CD4-positive, CD25-positive, alpha-beta regulatory T cell (primary cell): ENCODE results near the gene PKD1. TPM values are rescaled to one million over a fixed set of nuclear protein-coding genes. Genes with fewer than 3 reads are reported as not detected.

ENCODE experiments used
- ATAC-seq, 2 donors: fragments of 150-1000 bp; cut with Tn5 transposase; one replicate each; pipeline ENCODE4 v1.10.0; 2021; ENCODE audit warnings: low read depth in 2 of 2, moderate number of reproducible peaks in 2 of 2, moderate library complexity in 1 of 2
- DNase-seq, 3 donors: peaks; one replicate each; pipeline versions ENCODE4 v3.0.0 to v3.0.0-alpha.2; 2012 to 2022; ENCODE audit warnings: mixed read lengths in 1 of 3
- H3K27ac ChIP-seq: one replicate; pipeline ENCODE4 v1.7.0; 2013; ENCODE audit warnings: mild to moderate bottlenecking, low read length; ENCODE audit not compliant: insufficient read depth, poor library complexity, severe bottlenecking
- H3K27me3 ChIP-seq: one replicate; pipeline ENCODE4 v1.7.0; 2013; ENCODE audit warnings: low read length; ENCODE audit not compliant: control insufficient read depth, insufficient read depth
- H3K36me3 ChIP-seq: one replicate; pipeline ENCODE4 v1.7.0; 2013; ENCODE audit warnings: mild to moderate bottlenecking, low read length, moderate library complexity; ENCODE audit not compliant: control insufficient read depth, insufficient read depth
- H3K4me1 ChIP-seq: 2 replicates; pipeline ENCODE4 v1.7.0; 2013; ENCODE audit warnings: mild to moderate bottlenecking, low read length; ENCODE audit not compliant: insufficient read depth, control insufficient read depth, poor library complexity, severe bottlenecking
- H3K4me3 ChIP-seq: one replicate; pipeline ENCODE4 v1.7.0; 2013; ENCODE audit warnings: low read depth, mild to moderate bottlenecking, low read length, moderate library complexity
- H3K9me3 ChIP-seq, 2 experiments: 1 replicate in 1 of 2; 2 replicates in 1 of 2; pipeline ENCODE4 v1.7.0; 2013; ENCODE audit warnings: low read length in 2 of 2, mild to moderate bottlenecking in 1 of 2, moderate library complexity in 1 of 2; ENCODE audit not compliant: control insufficient read depth in 2 of 2
- H3K27ac Mint-ChIP-seq, 3 donors: one replicate each; pipeline ENCODE4 v1.8.0; 2020 to 2022; ENCODE audit warnings: mild to moderate bottlenecking in 3 of 3, mixed read lengths in 3 of 3, moderate library complexity in 2 of 3
- H3K27me3 Mint-ChIP-seq: one replicate; pipeline ENCODE4 v1.8.0; 2022; ENCODE audit warnings: mild to moderate bottlenecking, mixed read lengths
- H3K36me3 Mint-ChIP-seq: one replicate; pipeline ENCODE4 v1.8.0; 2020; ENCODE audit warnings: mixed read lengths
- H3K4me1 Mint-ChIP-seq, 4 donors: one replicate each; pipeline ENCODE4 v1.8.0; 2020 to 2022; ENCODE audit warnings: mixed read lengths in 4 of 4, mild to moderate bottlenecking in 1 of 4
- H3K4me3 Mint-ChIP-seq, 4 donors: one replicate each; pipeline ENCODE4 v1.8.0; 2020 to 2022; ENCODE audit warnings: mild to moderate bottlenecking in 4 of 4, mixed read lengths in 4 of 4, moderate library complexity in 3 of 4
- H3K9me3 Mint-ChIP-seq, 7 donors: one replicate each; pipeline ENCODE4 v1.8.0; 2020 to 2022; ENCODE audit warnings: mixed read lengths in 7 of 7, mild to moderate bottlenecking in 3 of 7, moderate library complexity in 2 of 7
- polyA plus RNA-seq, 4 donors: library from polyadenylated mRNA; unstranded; fragments of 300-500 nt; fragmentation: Illumina TruSeq; gene quantifications; one replicate each; pipeline ENCODE4 v1.2.3, GENCODE V29; 2021
- total RNA-seq: library from RNA; stranded (reverse); gene quantifications from one replicate; pipeline ENCODE4 v1.2.3, GENCODE V29; 2022

Gene PKD1
- total and polyA plus RNA-seq, 5 donors from 2014 or later, result 1.4 to 86.1 (median 2.8) TPM

GRCh38 chr16:2078691-2079090 is 57.0 kb downstream of the PKD1 start:
- Histone ChIP-seq H3K4me1 (no peaks in the 10 kb centered on the region), H3K36me3 (peaks cover 19% of the 10 kb centered on the region), H3K27me3 (no peaks in the 10 kb centered on the region), H3K9me3 (no peaks in the 10 kb centered on the region), H3K27ac (no peak overlapping the region), H3K4me3 (no peak overlapping the region)
- no peak for DNase-seq
- Mint-ChIP-seq H3K4me3 (no peak overlapping the region), H3K27ac (no peak overlapping the region), H3K27me3 (no peaks in the 10 kb centered on the region), H3K9me3 (peaks cover 0 to 2% (median 0%) of the 10 kb centered on the region in 7 donors), H3K36me3 (peaks cover 4% of the 10 kb centered on the region), H3K4me1 (no peaks in the 10 kb centered on the region)
- no peak for ATAC-seq

DNA sequence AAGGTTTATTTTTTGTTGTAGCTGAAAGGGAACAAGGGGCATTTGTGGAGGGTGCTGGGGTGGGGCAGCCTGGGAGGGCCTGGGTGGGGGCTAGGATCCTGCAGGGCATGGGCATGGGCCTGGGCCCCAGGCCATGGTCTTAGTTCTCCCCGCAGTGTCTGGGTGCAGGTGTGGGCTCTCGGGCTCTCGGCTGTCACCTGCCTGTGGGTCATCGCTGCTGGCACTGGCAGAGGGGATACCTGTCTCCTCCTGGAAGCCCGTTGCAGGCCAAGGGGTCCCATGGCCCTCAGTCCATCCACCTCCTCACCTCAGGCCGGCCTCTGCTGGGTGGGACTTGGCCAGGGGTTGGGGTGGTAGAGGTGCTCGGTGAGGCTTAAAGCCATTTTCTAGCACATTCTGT is 57.6 kb downstream of the PKD1 start:
- H3K27ac ChIP-seq, result no peak overlapping the region
- DNase-seq (no peak), ATAC-seq (no peak)
- Mint-ChIP-seq H3K36me3 (peaks cover 4% of the 10 kb centered on the region), H3K9me3 (peaks cover 0 to 2% (median 0%) of the 10 kb centered on the region in 7 donors), H3K4me3 (no peak overlapping the region), H3K27me3 (no peaks in the 10 kb centered on the region), H3K4me1 (no peaks in the 10 kb centered on the region), H3K27ac (no peak overlapping the region)
- H3K36me3 ChIP-seq, result peaks cover 24% of the 10 kb centered on the region
- H3K9me3 ChIP-seq, result no peaks in the 10 kb centered on the region
- H3K4me3 ChIP-seq, result no peak overlapping the region
- no peaks in the 10 kb centered on the region for H3K27me3 ChIP-seq
- H3K4me1 ChIP-seq, result no peaks in the 10 kb centered on the region

GRCh38 chr16:2077696-2078095 is 58.0 kb downstream of the PKD1 start:
- Mint-ChIP-seq H3K36me3 (peaks cover 4% of the 10 kb centered on the region), H3K4me3 (no peak overlapping the region), H3K27ac (no peak overlapping the region)

GRCh38 chr16:2077016-2077415 is 58.7 kb downstream of the PKD1 start:
- Histone ChIP-seq H3K36me3 (peaks cover 32% of the 10 kb centered on the region), H3K4me1 (no peaks in the 10 kb centered on the region), H3K27ac (no peak overlapping the region), H3K9me3 (no peaks in the 10 kb centered on the region), H3K27me3 (no peaks in the 10 kb centered on the region), H3K4me3 (no peak overlapping the region)
- no peak for ATAC-seq
- no peak for DNase-seq
- H3K36me3 Mint-ChIP-seq, result no peaks in the 10 kb centered on the region
- no peaks in the 10 kb centered on the region for H3K4me1 Mint-ChIP-seq
- no peak overlapping the region for H3K27ac Mint-ChIP-seq
- H3K9me3 Mint-ChIP-seq, result peaks cover 0 to 2% (median 0%) of the 10 kb centered on the region in 7 donors
- H3K4me3 Mint-ChIP-seq, result no peak overlapping the region
- H3K27me3 Mint-ChIP-seq, result no peaks in the 10 kb centered on the region

More at GRCh38 chr16:2077696-2078095, 58.0 kb downstream of the PKD1 start:
- DNase-seq, result no peak
- no peaks in the 10 kb centered on the region for H3K4me1 Mint-ChIP-seq
- no peaks in the 10 kb centered on the region for H3K4me1 ChIP-seq
- H3K27ac ChIP-seq, result no peak overlapping the region
- no peak overlapping the region for H3K4me3 ChIP-seq
- H3K27me3 Mint-ChIP-seq, result no peaks in the 10 kb centered on the region
- H3K27me3 ChIP-seq, result no peaks in the 10 kb centered on the region
- ATAC-seq, result no peak
- H3K9me3 ChIP-seq, result no peaks in the 10 kb centered on the region
- H3K36me3 ChIP-seq, result peaks cover 28% of the 10 kb centered on the region
- H3K9me3 Mint-ChIP-seq, result peaks cover 0 to 2% (median 0%) of the 10 kb centered on the region in 7 donors

DNA sequence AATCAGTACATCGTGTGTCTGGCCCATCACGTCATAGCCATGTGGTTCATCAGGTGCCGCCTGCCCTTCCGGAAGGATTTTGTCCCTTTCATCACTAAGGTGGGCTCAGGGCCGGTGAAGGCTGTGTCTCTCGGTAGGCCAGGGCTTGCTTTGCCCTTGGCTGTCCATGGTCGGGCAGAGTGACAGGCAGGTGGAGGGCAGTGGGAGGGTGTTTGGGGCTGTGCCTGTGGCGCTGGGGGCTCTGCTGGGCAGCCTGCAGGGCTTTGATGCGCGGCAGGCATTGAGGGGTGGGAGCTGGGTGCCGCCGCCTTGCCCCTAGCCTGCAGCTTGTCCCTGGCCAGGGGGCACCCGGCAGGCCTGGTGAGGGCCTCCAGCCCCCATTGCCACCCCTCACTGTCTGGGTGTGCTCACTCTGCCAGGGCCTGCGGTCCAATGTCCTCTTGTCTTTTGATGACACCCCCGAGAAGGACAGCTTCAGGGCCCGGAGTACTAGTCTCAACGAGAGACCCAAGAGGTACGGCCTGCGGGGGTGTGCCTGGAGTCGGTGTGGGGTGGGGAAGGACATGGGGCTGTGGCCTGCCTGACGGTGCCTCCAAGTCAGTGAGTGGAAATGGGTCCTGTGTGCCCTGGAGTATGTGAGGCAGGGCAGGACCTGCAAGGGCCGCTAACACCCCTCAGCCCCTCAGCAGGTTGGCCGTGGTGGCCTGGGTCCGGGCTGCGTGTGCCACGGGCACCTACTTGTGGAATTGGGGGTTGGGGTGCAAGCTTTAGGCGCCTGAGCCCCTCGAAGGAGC is 59.4 kb downstream of the PKD1 start:
- H3K27me3 ChIP-seq, result no peaks in the 10 kb centered on the region
- no peaks in the 10 kb centered on the region for H3K4me1 Mint-ChIP-seq
- H3K27ac Mint-ChIP-seq, result no peak overlapping the region
- ATAC-seq, result peak in 1 of 2 donors; percentile 18
- no peak overlapping the region for H3K27ac ChIP-seq
- H3K36me3 ChIP-seq, result peaks cover 35% of the 10 kb centered on the region
- no peaks in the 10 kb centered on the region for H3K27me3 Mint-ChIP-seq
- H3K9me3 Mint-ChIP-seq, result peaks cover 0 to 2% (median 0%) of the 10 kb centered on the region in 7 donors
- H3K4me3 ChIP-seq, result no peak overlapping the region
- H3K9me3 ChIP-seq, result no peaks in the 10 kb centered on the region
- DNase-seq, result no peak
- H3K4me1 ChIP-seq, result no peaks in the 10 kb centered on the region
- no peak overlapping the region for H3K4me3 Mint-ChIP-seq
- H3K36me3 Mint-ChIP-seq, result no peaks in the 10 kb centered on the region

DNA sequence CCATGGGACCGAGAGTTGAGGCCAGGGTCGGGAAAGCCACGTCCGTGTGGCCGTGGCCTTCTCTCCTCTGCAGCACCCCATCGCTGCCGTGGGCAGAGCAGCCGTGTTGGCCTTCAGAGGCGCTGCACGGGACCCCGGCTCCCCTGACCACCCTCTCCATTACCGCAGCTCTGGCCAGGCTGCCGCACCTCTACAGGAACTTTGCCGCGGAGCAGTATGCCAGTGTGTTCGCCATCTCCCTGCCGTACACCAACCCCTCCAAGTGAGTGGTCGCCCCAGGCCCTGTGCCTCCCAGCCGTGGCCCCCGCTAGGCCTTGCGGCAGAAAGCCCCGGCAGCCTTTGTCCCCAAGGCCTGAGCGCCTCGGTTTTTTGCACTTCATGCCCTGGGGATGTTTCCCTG is 60.1 kb downstream of the PKD1 start:
- no peak overlapping the region for H3K27ac ChIP-seq
- DNase-seq (no peak), ATAC-seq (no peak)
- H3K9me3 ChIP-seq, result no peaks in the 10 kb centered on the region
- Mint-ChIP-seq H3K4me3 (no peak overlapping the region), H3K9me3 (peaks cover 0 to 2% (median 0%) of the 10 kb centered on the region in 7 donors), H3K36me3 (no peaks in the 10 kb centered on the region), H3K27ac (no peak overlapping the region), H3K27me3 (no peaks in the 10 kb centered on the region), H3K4me1 (no peaks in the 10 kb centered on the region)
- no peak overlapping the region for H3K4me3 ChIP-seq
- peaks cover 36% of the 10 kb centered on the region for H3K36me3 ChIP-seq
- no peaks in the 10 kb centered on the region for H3K4me1 ChIP-seq
- H3K27me3 ChIP-seq, result no peaks in the 10 kb centered on the region

- Mint-ChIP-seq H3K9me3 (peaks cover 0 to 2% (median 0%) of the 10 kb centered on the region in 7 donors), H3K27me3 (no peaks in the 10 kb centered on the region), H3K4me1 (no peaks in the 10 kb centered on the region), H3K27ac (no peak overlapping the region), H3K36me3 (peaks cover 5% of the 10 kb centered on the region), H3K4me3 (no peak overlapping the region)
- no peaks in the 10 kb centered on the region for H3K4me1 ChIP-seq
- H3K36me3 ChIP-seq, result peaks cover 37% of the 10 kb centered on the region
- H3K4me3 ChIP-seq, result no peak overlapping the region
- no peaks in the 10 kb centered on the region for H3K27me3 ChIP-seq
- H3K27ac ChIP-seq, result no peak overlapping the region
- no peaks in the 10 kb centered on the region for H3K9me3 ChIP-seq
- no peak for ATAC-seq
- DNase-seq, result no peak
Measured at GRCh38 chr16:2074071-2074470, 61.6 kb downstream of the PKD1 start.

DNA sequence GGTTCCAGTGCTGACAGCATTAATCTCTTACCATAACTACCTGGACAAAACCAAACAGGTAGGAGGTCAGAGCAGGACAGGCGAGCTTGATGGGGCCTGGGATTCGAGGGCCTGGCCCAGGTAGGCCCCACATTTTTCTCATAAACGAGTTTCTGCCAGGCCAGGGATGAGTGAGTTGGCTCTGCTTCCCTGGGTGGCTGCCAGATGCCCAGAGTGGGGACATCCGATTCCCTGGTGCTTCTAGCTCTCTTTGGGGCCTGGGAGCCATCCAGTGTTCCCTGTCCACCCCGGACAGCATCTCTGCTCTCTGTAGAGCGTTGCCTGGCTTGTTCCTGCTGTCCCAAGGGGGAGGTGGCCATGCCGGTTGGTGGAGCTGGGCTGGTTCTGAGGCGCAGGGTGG is 62.8 kb downstream of the PKD1 start:
- Histone ChIP-seq H3K27me3 (no peaks in the 10 kb centered on the region), H3K4me1 (no peaks in the 10 kb centered on the region), H3K27ac (no peak overlapping the region), H3K36me3 (peaks cover 46% of the 10 kb centered on the region), H3K4me3 (no peak overlapping the region), H3K9me3 (no peaks in the 10 kb centered on the region)
- no peaks in the 10 kb centered on the region for H3K27me3 Mint-ChIP-seq
- ATAC-seq, result no peak
- H3K4me3 Mint-ChIP-seq, result no peak overlapping the region
- no peaks in the 10 kb centered on the region for H3K4me1 Mint-ChIP-seq
- H3K9me3 Mint-ChIP-seq, result peaks cover 0 to 2% (median 0%) of the 10 kb centered on the region in 7 donors
- no peak for DNase-seq
- H3K36me3 Mint-ChIP-seq, result peaks cover 9% of the 10 kb centered on the region
- no peak overlapping the region for H3K27ac Mint-ChIP-seq
